H1 (cell line): Measurements from ENCODE around the gene DISC1. TPM values are rescaled to one million over a fixed set of nuclear protein-coding genes. Genes with fewer than 3 reads are reported as not detected.

ENCODE experiments used
- CTCF ChIA-PET: fragments of 300-600 bp; sonication (Branson Sonifier 250); formaldehyde crosslinking; loops from one replicate; lab custom pipeline; 2021; ENCODE audit not compliant: partially characterized antibody; lab: Charles Lee
- POLR2A ChIA-PET: fragments of 300-600 bp; sonication (Branson Sonifier 250); formaldehyde crosslinking; loops from one replicate; lab custom pipeline; 2021; ENCODE audit warnings: inconsistent platforms; ENCODE audit not compliant: partially characterized antibody; lab: Charles Lee
- DNase-seq, 2 experiments: peaks; one replicate each; pipeline versions ENCODE4 v3.0.0 to v3.0.0-alpha.2; 2010 to 2022; ENCODE audit warnings: low spot score in 2 of 2, low read depth in 1 of 2, mixed read lengths in 1 of 2
- FAIRE-seq: peaks from 2 replicates; lab custom pipeline; 2011; peaks lifted over from hg19 to GRCh38; lab: Jason Lieb, UNC
- H2AFZ ChIP-seq: 2 replicates; pipeline ENCODE4 v1.8.1; 2012; ENCODE audit warnings: low read length, inconsistent platforms
- H2AK5ac ChIP-seq: 2 replicates; pipeline ENCODE4 v1.6.1; 2013; ENCODE audit warnings: low read depth, low read length
- H2BK120ac ChIP-seq: replicated peaks from 2 replicates; pipeline ENCODE3; 2013; ENCODE audit warnings: low read depth, low read length, inconsistent platforms
- H2BK12ac ChIP-seq: 2 replicates; pipeline ENCODE4 v1.6.1; 2013; ENCODE audit warnings: low read depth, low read length
- H2BK15ac ChIP-seq: 2 replicates; pipeline ENCODE4 v1.6.1; 2013; ENCODE audit warnings: low read length
- H2BK20ac ChIP-seq: 2 replicates; pipeline ENCODE4 v1.6.1; 2013; ENCODE audit warnings: low read length
- H2BK5ac ChIP-seq: 2 replicates; pipeline ENCODE4 v1.6.1; 2013; ENCODE audit warnings: low read depth, low read length
- H3K14ac ChIP-seq: 2 replicates; pipeline ENCODE4 v1.6.1; 2013; ENCODE audit warnings: inconsistent platforms; ENCODE audit not compliant: insufficient read length
- H3K18ac ChIP-seq: 2 replicates; pipeline ENCODE4 v1.6.1; 2013; ENCODE audit warnings: low read length; ENCODE audit errors: extremely low read depth
- H3K23ac ChIP-seq: 2 replicates; pipeline ENCODE4 v1.6.1; 2013; ENCODE audit warnings: inconsistent platforms; ENCODE audit not compliant: insufficient read length
- H3K23me2 ChIP-seq: 2 replicates; pipeline ENCODE4 v1.6.1; 2013; ENCODE audit warnings: low read depth, low read length
- H3K27ac ChIP-seq: 2 replicates; pipeline ENCODE4 v1.6.1; 2011; ENCODE audit warnings: low read depth, low read length, inconsistent platforms
- H3K27me3 ChIP-seq, 4 experiments: replicated peaks in 1 of 4; 1 replicate in 1 of 4; 2 replicates in 3 of 4; pipeline versions ENCODE4 v1.6.1 to v1.8.1; 2011 to 2013; ENCODE audit warnings: low read length in 3 of 4, mild to moderate bottlenecking in 3 of 4, inconsistent platforms in 2 of 4, mixed read lengths in 2 of 4, moderate library complexity in 1 of 4; ENCODE audit not compliant: control insufficient read depth in 3 of 4, insufficient read depth in 3 of 4; ENCODE audit errors: extremely low read depth in 1 of 4
- H3K36me3 ChIP-seq, 4 experiments: 2 replicates each; pipeline versions ENCODE4 v1.6.1 to v1.8.1; 2011 to 2013; ENCODE audit warnings: mild to moderate bottlenecking in 4 of 4, low read length in 3 of 4, moderate library complexity in 2 of 4, control low read depth in 1 of 4, inconsistent platforms in 1 of 4; ENCODE audit not compliant: insufficient read depth in 4 of 4, control insufficient read depth in 2 of 4
- H3K4ac ChIP-seq: replicated peaks from 2 replicates; pipeline ENCODE3; 2013; ENCODE audit warnings: low read length, low read depth, mixed read lengths, inconsistent platforms; ENCODE audit not compliant: insufficient read length
- H3K4me1 ChIP-seq, 4 experiments: replicated peaks in 1 of 4; 1 replicate in 1 of 4; 2 replicates in 3 of 4; pipeline versions ENCODE4 v1.6.1 to v1.8.1; 2011 to 2013; ENCODE audit warnings: low read length in 3 of 4, inconsistent platforms in 2 of 4, mixed read lengths in 1 of 4; ENCODE audit not compliant: insufficient read depth in 4 of 4, control insufficient read depth in 3 of 4
- H3K4me2 ChIP-seq, 2 experiments: 2 replicates each; pipeline versions ENCODE4 v1.6.1 to v1.8.1; 2011 to 2013; ENCODE audit warnings: low read depth in 2 of 2, low read length in 2 of 2, control low read depth in 1 of 2, inconsistent platforms in 1 of 2, mild to moderate bottlenecking in 1 of 2; ENCODE audit not compliant: insufficient read depth in 1 of 2
- H3K4me3 ChIP-seq, 4 experiments: fragments of 200-600, 300-600 bp in 1 of 4; sonication (generic), shearing (Covaris generic), sonication (Bioruptor Twin) in 1 of 4; 2 replicates each; pipeline versions ENCODE4 v1.5.1 to v1.8.1; 2011 to 2016; ENCODE audit warnings: low read length in 4 of 4, low read depth in 3 of 4, control low read depth in 2 of 4, inconsistent platforms in 2 of 4, mild to moderate bottlenecking in 2 of 4, mixed read lengths in 1 of 4, moderate library complexity in 1 of 4; ENCODE audit not compliant: insufficient read depth in 2 of 4; ENCODE audit errors: extremely low read depth in 1 of 4
- H3K56ac ChIP-seq: replicated peaks from 2 replicates; pipeline ENCODE3; 2013; ENCODE audit warnings: low read depth, mild to moderate bottlenecking, mixed read lengths, low read length, inconsistent platforms; ENCODE audit not compliant: insufficient read length
- H3K79me1 ChIP-seq: 2 replicates; pipeline ENCODE4 v1.6.1; 2013; ENCODE audit warnings: low read depth, low read length, control low read depth
- H3K79me2 ChIP-seq, 2 experiments: 2 replicates each; pipeline versions ENCODE4 v1.6.1 to v1.8.1; 2012 to 2013; ENCODE audit warnings: low read length in 2 of 2, mild to moderate bottlenecking in 2 of 2, inconsistent platforms in 1 of 2; ENCODE audit not compliant: insufficient read depth in 2 of 2, control insufficient read depth in 1 of 2
- H3K9ac ChIP-seq, 4 experiments: replicated peaks in 1 of 4; 1 replicate in 1 of 4; 2 replicates in 3 of 4; pipeline versions ENCODE4 v1.6.1 to v1.8.1; 2011 to 2013; ENCODE audit warnings: low read depth in 3 of 4, low read length in 3 of 4, control low read depth in 2 of 4, mild to moderate bottlenecking in 2 of 4, moderate library complexity in 2 of 4, inconsistent platforms in 1 of 4; ENCODE audit errors: extremely low read depth in 1 of 4
- H3K9me3 ChIP-seq, 2 experiments: 2 replicates each; pipeline versions ENCODE4 v1.6.1 to v1.8.1; 2012 to 2013; ENCODE audit warnings: mild to moderate bottlenecking in 2 of 2, moderate library complexity in 2 of 2, control low read depth in 1 of 2, inconsistent platforms in 1 of 2, low read depth in 1 of 2, low read length in 1 of 2, mixed read lengths in 1 of 2; ENCODE audit not compliant: insufficient read depth in 2 of 2
- H4K20me1 ChIP-seq, 2 experiments: replicated peaks in 1 of 2; 2 replicates each; pipeline versions ENCODE3 to v1.8.1; 2011 to 2013; ENCODE audit warnings: inconsistent platforms in 2 of 2, low read length in 2 of 2, mild to moderate bottlenecking in 1 of 2; ENCODE audit not compliant: insufficient read depth in 2 of 2, control insufficient read depth in 1 of 2
- H4K5ac ChIP-seq: 2 replicates; pipeline ENCODE4 v1.6.1; 2013; ENCODE audit warnings: low read length, low read depth, mixed read lengths, inconsistent platforms; ENCODE audit not compliant: insufficient read length
- H4K8ac ChIP-seq: 2 replicates; pipeline ENCODE4 v1.8.0; 2013; ENCODE audit warnings: mild to moderate bottlenecking, moderate library complexity, low read length, inconsistent platforms; ENCODE audit not compliant: insufficient read depth; ENCODE audit errors: extremely low read depth
- H4K91ac ChIP-seq: replicated peaks from 2 replicates; pipeline ENCODE3; 2013; ENCODE audit warnings: low read length, mixed read lengths, inconsistent platforms; ENCODE audit not compliant: insufficient read length
- EGR1 ChIP-seq: IDR thresholded peaks from 2 replicates; pipeline ENCODE4 v1.6.1; 2011; ENCODE audit warnings: low read depth, low read length, borderline replicate concordance
- NANOG ChIP-seq: IDR thresholded peaks from 2 replicates; pipeline ENCODE4 v1.6.1; 2011; ENCODE audit warnings: low read length, low read depth, mild to moderate bottlenecking, inconsistent platforms; ENCODE audit not compliant: insufficient read depth, poor library complexity, severe bottlenecking
- YY1 ChIP-seq: IDR thresholded peaks from 2 replicates; pipeline ENCODE4 v1.6.1; 2011; ENCODE audit warnings: low read depth, mild to moderate bottlenecking, low read length
- WGBS, 2 experiments: shearing (Covaris generic) in 1 of 2; methylation state at CpG; one replicate each; pipeline versions ENCODE4 v1.1.6 to v1.1.7; 2013 to 2015; ENCODE audit warnings: low lambda C conversion rate in 2 of 2, mixed read lengths in 2 of 2, inconsistent platforms in 1 of 2, low coverage in 1 of 2, missing lambda C conversion rate in 1 of 2; ENCODE audit not compliant: insufficient replicate concordance in 2 of 2, insufficient coverage in 1 of 2, insufficient read length in 1 of 2; ENCODE audit errors: extremely low coverage in 1 of 2, missing lambda C conversion rate in 1 of 2; 5-methylcytosine and 5-hydroxymethylcytosine counted together
- polyA plus RNA-seq, 7 experiments: library from polyadenylated mRNA; depleted of rRNA in 3 of 7; stranded (reverse) in 5 of 7; unstranded in 2 of 7; fragments of >200 nt in 5 of 7; fragments of 200-250 nt in 2 of 7; gene quantifications; 1 replicate in 5 of 7; 2 replicates in 1 of 7; 4 replicates in 1 of 7; pipeline versions ENCODE4 v1.2.1 to v1.2.3, GENCODE V29; 2011 to 2013; ENCODE audit warnings: missing spikeins in 2 of 7, mixed read lengths in 2 of 7
- total RNA-seq: library from RNA; stranded (reverse); fragmentation: NEBNext Ultra II Directional; extraction: Animal tissue kit (Norgen Biotek cat#: 25700); gene quantifications from 2 replicates; pipeline ENCODE4 v1.2.1, GENCODE V29; 2021

The DISC1 gene
- total and polyA plus RNA-seq, 2 of the 8 experiments (the other 6 are each of a cell fraction or from before 2014, with no cell fraction given) = 1.1 to 3.5 TPM

GRCh38 chr1:232033285-232033684, 406.7 kb downstream of the DISC1 start:
- no peaks in the 10 kb centered on the region for H3K79me2 ChIP-seq
- no peak overlapping the region for H3K23ac ChIP-seq
- no peak overlapping the region for H2BK12ac ChIP-seq
- no peak overlapping the region for H3K4me2 ChIP-seq
- no peaks in the 10 kb centered on the region for H3K79me1 ChIP-seq
- no peak overlapping the region for H2AK5ac ChIP-seq
- TF ChIP-seq NANOG = no peak
- TF ChIP-seq YY1 = 0 out of 2 replicates have a peak, but pooled peaks have one; percentile 15
- no peak for TF ChIP-seq EGR1
- TF ChIP-seq, all 59 proteins: peak for 1
- no peak overlapping the region for H3K18ac ChIP-seq
- H3K14ac ChIP-seq = no peak overlapping the region
- no peak overlapping the region for H2BK120ac ChIP-seq
- no peak overlapping the region for H3K56ac ChIP-seq
- H2BK5ac ChIP-seq = no peak overlapping the region
- peaks cover 0 to 4% of the 10 kb centered on the region in 2 experiments; a peak in 1 of 4 replicates for H3K9me3 ChIP-seq
- no peaks in the 10 kb centered on the region for H3K36me3 ChIP-seq
- no peak overlapping the region for H2AFZ ChIP-seq
- H3K4ac ChIP-seq = no peak overlapping the region
- H3K27ac ChIP-seq = no peak overlapping the region
- DNase-seq (peak in 1 of 2 experiments; percentile 40), FAIRE-seq (no peak)
- CTCF ChIA-PET = interaction anchor here (0.9 kb wide), 1 partner anchor 9 kb away, joined by 4 read pairs; no protein-coding TSS in a partner anchor
- H2BK20ac ChIP-seq = no peak overlapping the region
- H3K4me1 ChIP-seq = peaks cover 0 to 4% (median 0%) of the 10 kb centered on the region in 4 experiments; a peak in 1 of 7 replicates
- no peak overlapping the region for H3K4me3 ChIP-seq
- H3K27me3 ChIP-seq = no peaks in the 10 kb centered on the region
- no peak overlapping the region for H4K91ac ChIP-seq
- H3K23me2 ChIP-seq = no peaks in the 10 kb centered on the region
- H4K5ac ChIP-seq = no peak overlapping the region
- H3K9ac ChIP-seq = no peak overlapping the region
- H4K8ac ChIP-seq = no peak overlapping the region; the same call in 1 of the 2 replicates
- 85% methylated on average over 4 of the region's 4 CpGs; no CpG with 5 or more reads in 1 of the 2 experiments for WGBS, 2 experiments
- POLR2A ChIA-PET = interaction anchor here (0.9 kb wide), 1 partner anchor 12 kb away, joined by 3 read pairs; no protein-coding TSS in a partner anchor
- H4K20me1 ChIP-seq = no peaks in the 10 kb centered on the region
- H2BK15ac ChIP-seq = no peak overlapping the region; the same call in 1 of the 2 replicates
